Stromal cell of bone marrow (primary cell): ENCODE measurements around the gene PIM3.
"Not testable (repeated sequence)": the region's sequence is repeated elsewhere in the genome, so short reads cannot be mapped to it uniquely, and the experiment has no call there.

Source experiments
- DNase-seq: peaks from one replicate; pipeline ENCODE4 v3.0.0-alpha.2; 2012; ENCODE audit warnings: low read depth

The PIM3 gene

DNA sequence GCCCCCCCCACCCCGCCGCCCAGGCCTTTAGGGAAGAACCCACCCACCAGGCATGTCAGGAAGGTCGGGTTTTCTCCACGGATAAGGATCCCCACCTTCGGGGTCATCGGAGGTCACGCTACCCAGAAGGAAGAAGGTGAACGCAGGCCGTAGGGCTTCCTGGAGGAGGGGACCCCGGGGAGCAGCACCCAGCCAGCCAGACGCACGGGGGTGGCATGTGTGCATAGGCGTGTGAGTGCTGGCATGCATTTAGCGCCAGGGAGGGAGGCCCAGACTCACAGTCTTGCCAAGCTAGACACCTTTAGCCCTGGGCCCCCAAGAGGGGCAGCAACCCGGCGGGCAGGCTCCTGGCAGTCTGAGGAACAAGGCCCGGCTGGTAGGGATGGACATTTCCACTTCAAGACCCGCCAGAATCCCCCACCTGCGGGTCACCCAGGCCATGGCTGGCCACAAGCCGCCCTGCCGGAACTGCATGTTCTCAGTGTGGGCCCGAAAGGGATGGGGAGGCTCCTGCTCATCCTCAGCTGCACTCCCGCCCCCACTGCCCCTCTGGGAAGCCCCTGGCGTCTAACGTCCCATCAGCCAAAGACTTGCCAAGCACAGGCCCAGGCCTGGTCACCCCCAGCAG, 16.7 kb upstream of the PIM3 start:
- DNase-seq, result no peak

DNA sequence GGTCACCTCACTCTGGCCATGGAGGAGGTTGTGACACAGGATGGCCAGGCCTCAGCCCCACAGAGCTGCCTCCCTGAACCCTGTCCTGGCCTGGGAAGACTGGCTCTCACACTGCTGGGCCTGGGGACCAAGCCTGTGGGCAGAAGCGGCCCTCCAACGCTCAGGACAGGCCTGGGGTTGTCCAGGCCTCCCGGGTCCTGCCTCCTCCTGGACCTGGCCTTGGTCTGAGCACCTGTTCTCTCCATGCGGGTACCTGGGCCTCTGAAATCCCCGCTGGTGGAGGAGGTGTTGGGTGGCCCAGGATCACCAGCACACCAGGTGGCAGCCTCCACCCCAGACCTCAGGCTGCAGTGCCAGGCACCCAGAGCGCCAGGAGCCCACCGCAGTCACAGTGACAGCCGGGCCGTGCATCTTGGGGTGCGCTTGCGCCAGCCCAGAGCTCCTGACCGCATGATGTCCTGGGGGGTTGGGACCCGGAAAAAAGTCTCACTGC, 16.1 kb upstream of the PIM3 start:
- DNase-seq, result no peak

DNA sequence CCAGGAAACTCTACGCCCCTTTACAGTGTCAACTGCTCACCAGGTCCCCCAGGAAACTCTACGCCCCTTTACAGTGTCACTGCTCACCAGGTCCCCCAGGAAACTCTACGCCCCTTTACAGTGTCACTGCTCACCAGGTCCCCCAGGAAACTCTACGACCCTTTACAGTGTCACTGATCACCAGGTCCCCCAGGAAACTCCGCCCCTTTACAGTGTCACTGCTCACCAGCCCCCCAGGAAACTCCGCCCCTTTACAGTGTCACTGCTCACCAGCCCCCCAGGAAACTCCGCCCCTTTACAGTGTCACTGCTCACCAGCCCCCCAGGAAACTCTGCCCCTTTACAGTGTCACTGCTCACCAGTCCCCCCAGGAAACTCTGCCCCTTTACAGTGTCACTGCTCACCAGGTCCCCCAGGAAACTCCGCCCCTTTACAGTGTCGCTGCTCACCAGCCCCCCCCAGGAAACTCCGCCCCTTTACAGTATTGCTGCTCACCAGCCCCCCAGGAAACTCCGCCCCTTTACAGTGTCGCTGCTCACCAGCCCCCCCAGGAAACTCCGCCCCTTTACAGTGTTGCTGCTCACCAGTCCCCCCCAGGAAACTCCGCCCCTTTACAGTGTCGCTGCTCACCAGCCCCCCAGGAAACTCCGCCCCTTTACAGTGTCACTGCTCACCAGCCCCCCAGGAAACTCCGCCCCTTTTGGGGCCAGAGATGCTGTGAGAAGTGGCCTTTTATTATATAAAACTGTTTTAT, 15.4 kb upstream of the PIM3 start:
- DNase-seq, result not testable (repeated sequence)

DNA sequence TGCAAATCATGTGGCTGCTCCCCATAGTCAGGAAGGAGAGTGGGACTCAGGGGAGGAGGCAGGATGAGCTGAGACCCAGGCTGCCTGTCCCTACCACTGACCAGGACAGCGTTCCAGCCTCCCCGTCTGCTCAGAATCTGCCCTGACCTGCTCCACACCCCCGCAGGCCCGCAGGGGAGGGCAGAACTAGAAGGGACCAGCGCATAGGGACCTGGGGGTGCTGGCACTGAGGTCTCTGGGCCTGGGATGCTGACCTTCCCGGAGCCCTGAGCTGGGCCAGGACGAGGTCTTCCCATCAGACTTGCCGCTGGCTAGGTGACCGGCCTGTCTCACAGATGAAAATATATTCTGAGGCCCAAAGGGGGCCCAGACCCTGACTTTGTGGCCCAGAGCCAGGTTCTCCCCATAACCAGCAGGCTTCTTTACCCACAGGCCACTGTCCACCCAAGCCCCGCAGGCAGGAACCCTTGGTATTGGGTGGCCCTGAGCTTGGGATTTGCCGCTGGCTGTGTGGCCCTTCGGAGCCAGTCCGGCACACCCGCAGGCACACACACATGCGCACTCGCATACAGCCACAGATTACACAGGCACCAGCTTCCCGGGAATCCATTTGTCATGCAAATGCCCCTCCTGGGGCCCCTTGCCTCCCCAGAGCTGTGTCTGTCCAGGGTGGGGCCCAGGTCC, 13.8 kb upstream of the PIM3 start:
- DNase-seq, result no peak

DNA sequence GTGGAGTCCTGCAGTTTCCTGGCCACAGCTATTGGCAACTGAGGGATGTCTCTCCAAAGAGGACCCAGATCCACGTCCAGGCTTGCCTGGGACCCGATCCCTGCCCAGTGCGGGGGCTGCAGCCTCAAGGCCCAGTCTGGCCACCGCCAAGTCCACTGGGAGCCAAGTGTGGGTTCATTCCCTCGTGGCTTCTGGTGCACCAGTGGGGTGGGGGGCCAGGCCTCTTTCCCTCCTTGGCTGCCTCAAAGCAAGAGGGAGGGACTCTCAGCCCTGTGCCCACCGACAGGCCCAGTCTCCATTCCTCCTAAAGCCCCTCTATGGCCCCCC, 13.3 kb upstream of the PIM3 start:
- no peak for DNase-seq

DNA sequence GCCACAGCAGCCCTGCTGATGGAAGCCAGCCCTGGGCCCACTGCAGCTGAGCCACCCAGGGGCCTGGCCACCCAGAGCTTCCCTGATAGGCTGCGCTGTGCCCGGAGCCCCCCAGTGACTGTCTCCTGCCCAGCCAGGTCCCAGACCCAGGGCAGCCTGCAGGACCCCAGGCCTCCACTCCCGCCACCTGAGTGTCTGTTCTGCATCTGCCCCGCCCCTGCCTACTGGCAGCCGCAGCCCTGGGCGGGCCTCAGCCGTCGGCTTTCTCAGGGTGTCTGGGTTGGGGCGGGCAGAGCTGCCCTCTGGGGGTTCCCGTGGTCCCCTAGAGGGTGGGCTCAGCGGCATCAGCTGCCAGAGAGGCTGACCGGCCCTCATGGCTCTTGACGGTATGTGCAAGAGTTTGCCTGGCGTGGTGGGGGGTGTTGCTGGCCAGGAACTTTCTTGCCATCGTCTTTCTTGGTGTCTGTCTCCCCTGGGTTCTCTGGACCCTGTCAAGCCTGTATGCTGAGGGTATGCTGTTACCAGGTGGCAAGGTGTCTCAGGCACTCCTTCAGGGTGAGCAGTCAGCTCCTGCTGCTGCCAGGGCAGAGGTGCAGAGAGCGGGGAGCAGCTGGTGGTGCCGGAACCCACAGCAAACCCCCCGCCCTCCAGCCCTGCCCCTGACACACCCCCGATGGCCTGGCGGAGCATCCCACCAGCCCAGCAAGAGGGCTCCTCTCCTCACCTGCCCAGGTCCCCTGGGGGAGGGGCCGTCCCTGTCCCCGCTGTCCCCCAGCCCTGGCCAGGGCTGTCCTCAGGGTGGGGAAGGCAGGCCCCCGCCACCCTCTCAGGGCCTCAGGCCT, 12.2 kb upstream of the PIM3 start:
- DNase-seq, result no peak

DNA sequence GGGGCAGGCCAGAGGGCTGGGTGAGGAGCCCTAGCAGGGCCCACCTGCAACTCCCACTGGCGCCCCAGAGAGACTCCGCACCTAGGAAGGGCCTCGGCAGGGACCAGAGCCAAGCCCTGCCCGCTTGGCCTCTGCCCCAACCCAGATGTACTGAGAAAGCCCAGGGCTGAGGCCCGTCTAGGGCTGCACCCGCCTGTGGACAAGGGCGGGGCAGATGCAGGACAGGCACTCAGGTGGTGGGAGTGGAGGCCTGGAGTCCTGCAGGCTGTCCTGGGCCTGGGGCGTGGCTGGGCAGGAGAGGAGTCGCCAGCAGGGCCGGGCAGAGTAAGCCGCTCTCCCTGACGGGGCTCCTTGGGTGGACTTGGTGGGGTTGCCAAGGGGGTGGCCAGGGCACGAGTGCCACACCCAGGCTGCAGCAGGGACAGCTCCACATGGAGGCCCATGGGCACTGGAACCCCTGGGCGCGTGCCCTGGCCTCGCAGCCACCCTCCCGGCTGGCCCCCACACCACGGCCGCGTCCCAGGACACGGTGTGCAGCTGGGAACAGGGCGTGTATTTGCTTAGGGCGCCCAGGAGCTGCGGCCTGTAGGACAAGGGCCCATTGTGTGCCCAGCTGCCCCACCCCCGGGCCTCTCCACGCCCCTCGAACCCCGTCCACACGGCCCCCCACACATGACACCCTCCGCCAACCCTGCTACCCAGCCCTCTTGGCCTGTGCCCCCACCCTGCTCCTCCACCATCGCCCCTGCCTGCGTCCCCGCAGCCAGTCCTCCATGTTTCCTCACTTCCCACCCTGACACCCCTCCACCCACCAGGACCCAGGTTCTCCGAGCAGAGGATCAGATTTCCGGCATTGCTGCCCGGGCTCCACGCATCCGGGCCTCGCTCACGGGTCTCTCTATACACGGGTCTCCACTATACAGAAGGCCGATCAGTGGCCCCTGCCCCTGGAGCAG, 11.3 kb upstream of the PIM3 start:
- DNase-seq, result no peak

DNA sequence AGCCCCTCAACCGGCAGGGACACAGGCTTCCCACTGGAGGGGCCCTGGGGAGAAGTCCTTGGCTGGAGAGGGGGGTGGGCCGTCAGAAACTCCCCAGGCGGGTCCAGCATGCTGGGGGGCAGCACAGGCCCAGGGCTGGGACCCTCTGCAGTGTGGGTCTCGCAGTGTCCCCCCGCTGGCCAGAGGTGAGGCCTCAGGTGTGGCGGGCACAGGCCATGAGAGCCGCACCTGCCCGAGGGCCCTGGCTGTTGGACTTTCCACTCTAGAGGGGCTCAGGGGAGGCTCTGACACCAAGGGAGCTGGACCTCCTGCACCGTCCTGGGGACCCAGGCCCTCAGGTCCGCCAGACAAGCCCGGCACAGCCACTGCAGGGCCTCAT, 10.7 kb upstream of the PIM3 start:
- no peak for DNase-seq

DNA sequence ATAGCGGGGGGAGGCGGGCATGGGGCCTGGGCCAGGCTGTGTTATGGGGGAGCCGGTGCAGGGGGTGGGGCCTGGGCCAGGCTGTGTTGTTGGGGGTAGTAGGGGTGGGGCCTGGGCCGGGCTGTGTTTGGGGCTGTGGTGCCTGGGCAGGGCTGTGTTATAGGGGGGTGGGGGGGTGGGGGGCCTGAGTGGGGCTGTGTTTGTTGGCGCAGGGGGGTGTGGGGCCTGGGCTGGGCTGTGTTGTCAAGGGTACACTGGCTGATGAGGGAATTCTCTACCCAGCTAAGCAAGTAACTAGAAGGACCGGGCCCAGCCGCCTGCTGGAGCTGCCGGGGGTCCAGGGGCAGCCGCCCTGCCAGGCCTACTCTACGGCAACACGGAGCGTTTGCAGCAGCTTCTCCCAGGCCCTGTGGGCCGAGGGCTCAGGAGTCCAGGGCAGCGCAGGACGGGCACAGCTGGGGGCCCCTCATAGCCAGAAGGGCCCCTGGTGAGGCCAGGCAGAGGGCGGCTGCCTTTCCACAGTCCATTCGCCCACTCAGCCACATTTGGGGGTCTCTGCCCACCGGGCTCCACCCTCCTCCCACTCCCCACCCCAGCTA, 10.1 kb upstream of the PIM3 start:
- no peak for DNase-seq

DNA sequence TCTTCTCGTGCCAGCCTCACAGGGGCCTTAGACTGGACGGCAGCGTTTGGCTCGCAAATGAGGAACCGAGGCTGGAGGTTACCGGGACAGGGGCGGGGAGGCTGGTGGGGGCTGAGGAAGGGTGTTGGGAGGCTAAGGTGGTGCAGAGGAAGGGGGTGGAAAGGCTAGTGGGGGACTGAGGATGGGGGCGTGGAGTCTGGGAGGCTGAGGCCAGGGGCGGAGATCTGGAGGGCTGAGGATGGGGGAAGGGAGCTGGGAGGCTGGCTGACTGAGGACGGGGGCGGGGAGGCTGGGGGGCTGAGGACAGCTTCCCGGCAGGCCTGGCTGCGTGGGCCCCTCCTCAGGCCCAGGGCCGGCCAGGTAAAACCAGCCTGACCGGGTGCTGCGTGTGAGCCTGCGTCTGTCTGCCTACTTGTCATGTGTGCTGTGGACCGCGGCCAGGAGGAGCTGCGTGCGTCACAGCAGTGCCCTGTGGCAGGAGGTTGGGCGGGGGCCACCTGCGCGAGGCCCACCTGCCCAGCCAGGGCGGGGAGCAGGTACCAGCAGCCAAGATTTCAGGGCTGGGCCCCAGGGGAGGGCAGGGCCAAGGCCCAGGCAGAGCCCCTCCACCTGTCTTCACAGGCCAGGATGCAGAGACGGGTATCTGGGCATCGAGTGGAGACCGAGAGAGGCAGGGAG, 9.4 kb upstream of the PIM3 start:
- no peak for DNase-seq

DNA sequence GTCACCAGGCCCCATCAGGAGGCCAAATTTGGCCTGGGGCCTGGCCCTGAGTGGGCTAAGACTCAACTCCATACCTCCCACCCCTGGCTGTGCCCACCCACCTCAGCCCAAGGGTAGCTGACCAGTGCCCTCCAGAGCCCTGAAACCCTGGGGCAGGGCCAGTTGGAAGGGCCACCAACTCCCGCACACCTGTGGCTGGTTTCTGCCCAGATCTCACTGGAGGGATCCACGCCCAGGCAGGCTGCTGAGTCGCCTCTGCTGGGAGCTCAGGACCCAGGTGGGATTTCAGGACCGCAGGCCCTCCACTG, 8.9 kb upstream of the PIM3 start:
- no peak for DNase-seq

DNA sequence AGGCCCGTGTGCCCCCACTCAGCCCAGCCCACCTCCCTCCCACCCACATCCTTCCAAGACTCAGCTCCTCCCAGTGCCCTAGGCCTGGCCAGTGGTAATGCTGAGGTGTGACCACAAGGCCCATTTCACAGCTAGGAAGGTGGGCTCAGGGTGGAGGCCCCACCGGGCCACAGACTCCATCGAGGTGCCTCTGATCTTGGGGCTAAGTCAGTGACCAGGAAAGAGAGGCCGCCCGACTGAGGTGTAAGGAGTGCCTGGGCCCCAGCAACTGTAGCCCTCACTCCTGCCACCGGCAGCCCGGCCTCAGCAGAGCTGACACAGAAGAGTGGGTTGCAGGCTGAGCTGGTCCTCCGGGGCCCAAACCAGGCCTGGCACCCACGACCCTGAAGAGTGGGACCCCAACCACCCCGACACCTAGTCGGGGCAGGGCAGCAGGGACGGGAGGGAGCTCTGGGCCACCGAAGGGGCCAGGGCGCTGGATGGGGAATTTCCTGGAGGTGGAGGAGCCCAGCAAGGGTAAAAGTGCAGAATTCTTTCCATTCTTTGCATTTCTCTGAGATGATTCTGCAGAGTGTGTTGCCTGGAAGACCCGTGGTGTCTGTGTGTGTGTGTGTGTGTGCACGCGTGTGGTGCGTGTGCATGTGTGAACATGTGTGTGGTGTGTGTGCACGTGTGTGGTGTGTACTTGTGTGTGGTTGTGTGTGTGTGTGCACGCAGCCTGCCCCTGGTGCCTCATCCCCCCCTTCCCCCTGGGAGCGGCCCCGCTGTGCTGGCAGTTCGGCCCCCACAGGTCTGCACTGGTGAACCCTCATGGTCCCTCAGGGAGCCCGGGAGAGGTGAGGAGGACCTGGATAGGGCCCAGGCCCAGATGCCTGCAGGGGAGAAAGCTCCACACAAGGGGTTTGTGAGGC, 8.3 kb upstream of the PIM3 start:
- DNase-seq, result no peak

DNA sequence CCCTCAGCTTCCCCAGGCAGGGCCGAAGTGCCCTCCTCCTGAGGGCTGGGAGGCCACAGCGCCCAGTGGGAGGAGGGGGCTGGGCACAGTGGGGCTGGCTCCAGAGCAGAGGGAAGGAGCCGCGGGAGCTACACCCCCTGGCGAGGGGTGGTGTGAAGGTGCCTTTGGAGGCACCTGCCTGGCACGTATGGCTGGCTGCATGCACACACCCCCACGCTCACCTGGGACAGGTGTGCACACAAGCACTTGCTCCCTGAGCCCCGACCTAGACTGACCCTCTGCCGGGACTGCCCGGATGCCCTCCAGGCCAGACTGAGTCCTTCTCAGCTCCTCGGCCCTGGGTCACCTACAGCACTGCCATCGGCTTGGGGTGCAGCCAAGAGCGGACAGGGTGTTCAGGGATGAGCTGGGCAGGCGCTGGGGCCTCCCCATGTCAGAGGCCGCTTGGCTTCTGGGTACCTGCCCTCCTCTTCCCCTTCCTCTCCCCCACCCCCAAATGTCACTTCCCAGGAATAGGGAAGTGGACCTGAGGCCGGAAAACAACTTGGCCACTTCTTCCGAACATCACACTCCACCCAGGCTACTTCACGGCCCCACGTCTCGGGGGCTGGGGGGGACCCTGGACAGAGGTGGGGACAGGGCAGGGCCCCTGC, 7.4 kb upstream of the PIM3 start:
- no peak for DNase-seq

DNA sequence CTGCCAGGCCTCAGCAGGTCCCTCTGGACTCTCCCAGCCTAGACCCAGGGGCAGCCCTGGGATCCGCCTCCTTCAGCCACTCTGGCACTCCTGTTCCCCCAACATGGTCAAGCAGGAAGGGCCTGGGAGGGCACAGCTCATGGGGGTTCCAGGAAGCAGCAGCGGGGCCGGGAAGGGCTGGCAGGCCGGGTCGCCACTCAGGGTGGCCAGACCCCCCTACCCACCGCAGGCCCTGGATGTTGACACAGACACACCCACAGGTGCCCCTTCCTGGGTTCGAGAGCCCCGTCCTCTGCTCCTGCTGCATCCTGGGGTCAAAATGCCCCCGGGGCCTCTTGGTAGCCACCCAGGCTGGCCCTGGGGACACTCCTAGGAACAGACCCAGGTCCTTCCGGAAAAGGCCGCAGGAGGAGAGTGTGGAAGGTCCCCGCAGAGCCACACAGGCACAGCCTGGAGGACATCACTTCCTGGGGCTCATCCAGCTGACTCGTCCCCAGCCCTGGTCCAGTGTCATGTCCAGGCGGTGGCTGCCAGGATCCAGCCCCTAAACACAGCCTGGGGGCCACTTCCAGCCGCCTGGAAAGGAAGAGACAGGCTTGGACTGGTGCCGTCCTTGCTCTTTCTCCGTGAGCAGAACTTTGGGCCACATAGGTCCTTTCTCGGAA, 6.8 kb upstream of the PIM3 start:
- no peak for DNase-seq

DNA sequence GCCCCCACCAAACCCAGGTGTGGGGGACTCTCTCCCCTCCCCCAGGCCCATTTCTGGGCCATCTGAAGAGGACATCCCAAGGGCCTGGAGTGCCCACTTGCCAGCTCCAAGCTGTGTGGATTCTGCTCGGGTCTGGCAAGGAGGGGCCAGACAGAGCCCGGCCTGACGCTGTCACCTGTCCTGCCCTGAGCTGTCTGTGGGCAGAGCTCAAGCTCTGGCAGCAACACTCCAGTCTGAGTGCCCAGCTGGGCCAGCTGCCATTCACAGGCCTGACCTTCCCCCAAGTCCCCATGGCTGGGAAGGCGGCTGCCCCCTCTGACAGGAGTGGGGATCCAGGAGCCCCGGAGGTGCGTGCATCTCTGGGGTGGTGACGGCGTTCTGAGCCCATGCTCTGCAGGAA, 6.2 kb upstream of the PIM3 start:
- DNase-seq, result no peak

DNA sequence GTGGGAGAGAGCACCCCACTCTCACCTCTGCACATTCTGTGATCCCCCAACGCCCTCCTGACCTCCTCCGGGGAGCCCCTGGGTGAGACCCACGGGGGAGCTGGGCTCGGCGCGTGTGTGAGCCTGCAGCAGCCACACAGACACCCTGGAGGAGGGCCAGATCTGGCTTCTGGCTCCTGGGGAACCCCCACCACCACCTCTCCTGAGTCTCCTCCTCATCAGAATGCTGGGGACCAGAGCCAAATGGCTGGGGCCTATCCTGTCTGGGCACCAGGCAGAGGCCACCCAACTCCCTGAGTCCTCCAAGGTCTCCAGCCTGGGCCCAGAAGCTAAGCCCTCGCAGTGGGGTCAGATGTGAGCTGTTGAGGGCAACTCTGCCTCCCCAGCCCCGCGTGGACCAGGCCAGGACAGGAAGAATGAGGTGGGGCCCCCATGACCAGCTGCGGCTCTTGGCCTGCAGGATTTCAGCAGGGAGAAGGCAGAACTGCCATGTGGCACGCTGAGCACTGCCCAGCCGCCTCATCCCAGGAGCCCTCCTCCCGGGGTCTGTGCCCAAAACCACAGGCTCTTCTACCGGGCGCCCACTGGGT, 5.5 kb upstream of the PIM3 start:
- no peak for DNase-seq

DNA sequence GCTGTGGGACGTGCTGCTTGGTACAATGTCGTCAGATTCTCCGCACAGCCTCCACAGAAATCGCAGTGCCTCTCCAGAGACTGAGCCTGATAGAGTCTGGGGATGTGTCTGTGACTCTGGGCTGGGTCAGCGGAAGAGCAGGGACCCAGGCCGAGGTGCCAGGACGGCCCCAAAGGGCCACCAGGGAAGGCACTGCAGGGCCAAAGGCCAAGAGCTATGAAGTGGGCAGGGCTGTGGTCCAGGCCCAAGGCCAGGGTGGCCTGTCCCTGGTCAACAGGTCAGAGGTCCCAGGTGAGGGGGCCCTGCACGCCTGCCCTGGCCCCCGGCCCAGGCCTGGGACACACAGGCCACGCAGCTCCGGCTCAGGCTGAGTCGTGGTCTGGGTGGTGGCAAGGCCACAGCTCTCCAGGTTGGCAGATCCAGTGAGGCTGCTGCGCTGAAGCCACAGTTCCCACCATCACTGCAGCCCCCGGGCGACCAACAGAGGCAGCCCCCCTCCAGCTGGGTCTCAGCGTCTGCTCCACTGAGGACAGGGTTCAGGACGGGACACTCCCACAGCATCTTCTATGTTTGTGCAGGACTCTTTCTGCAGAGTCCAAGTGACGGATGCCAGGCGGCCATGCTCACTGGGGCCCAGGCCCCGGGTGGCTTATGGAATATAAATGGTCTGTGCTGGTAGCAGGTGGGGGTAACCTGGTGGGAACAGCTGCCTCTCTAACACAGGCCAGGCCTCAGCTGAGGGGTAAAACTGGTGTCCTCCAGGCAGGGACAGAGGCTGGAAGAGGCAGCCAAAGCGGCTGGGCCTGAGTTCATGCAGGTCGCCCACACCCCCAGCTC, 4.8 kb upstream of the PIM3 start:
- no peak for DNase-seq
